Measurements from ENCODE around the gene KIF21A. TPM values are rescaled to one million over a fixed set of nuclear protein-coding genes. Genes with fewer than 3 reads are reported as not detected.
A peak's percentile ranks its signal among the peaks of the same experiment; 100 is the strongest.

KIF21A gene
- total RNA-seq, 6 experiments from 2014 or later = 18.4 to 32.9 (median 27.8) TPM

GRCh38 chr12:39344926-39345325 is 98.0 kb downstream of the KIF21A start:
- Histone ChIP-seq H3K4me3 (no peak overlapping the region), H3K27me3 (no peaks in the 10 kb centered on the region), H3K36me3 (no peaks in the 10 kb centered on the region), H3K9me3 (no peaks in the 10 kb centered on the region), H3K4me1 (peaks cover 0 to 19% (median 0%) of the 10 kb centered on the region in 4 donors), H3K27ac (no peak overlapping the region)
- WGBS (ENCODE audit: insufficient coverage, low coverage, low lambda C conversion rate, missing lambda C conversion rate) = 85% methylated on average over 2 of the region's 2 CpGs
- ATAC-seq (no peak), DNase-seq (no peak)
- intact Hi-C loops (cut with DNase I) = no loop called here
- TF ChIP-seq, protein P1, sequence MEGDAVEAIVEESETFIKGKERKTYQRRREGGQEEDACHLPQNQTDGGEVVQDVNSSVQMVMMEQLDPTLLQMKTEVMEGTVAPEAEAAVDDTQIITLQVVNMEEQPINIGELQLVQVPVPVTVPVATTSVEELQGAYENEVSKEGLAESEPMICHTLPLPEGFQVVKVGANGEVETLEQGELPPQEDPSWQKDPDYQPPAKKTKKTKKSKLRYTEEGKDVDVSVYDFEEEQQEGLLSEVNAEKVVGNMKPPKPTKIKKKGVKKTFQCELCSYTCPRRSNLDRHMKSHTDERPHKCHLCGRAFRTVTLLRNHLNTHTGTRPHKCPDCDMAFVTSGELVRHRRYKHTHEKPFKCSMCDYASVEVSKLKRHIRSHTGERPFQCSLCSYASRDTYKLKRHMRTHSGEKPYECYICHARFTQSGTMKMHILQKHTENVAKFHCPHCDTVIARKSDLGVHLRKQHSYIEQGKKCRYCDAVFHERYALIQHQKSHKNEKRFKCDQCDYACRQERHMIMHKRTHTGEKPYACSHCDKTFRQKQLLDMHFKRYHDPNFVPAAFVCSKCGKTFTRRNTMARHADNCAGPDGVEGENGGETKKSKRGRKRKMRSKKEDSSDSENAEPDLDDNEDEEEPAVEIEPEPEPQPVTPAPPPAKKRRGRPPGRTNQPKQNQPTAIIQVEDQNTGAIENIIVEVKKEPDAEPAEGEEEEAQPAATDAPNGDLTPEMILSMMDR (IDR thresholded peaks at IDR 0.05) = no peak
- no peak for TF ChIP-seq POLR2A (IDR thresholded peaks at IDR 0.05)

GRCh38 chr12:39343665-39344064 is 99.3 kb downstream of the KIF21A start:
- intact Hi-C loops (cut with DNase I) = no loop called here
- WGBS (ENCODE audit: insufficient coverage, low coverage, low lambda C conversion rate, missing lambda C conversion rate) = 73% methylated on average over 4 of the region's 4 CpGs
- H3K9me3 ChIP-seq = no peaks in the 10 kb centered on the region
- no peaks in the 10 kb centered on the region for H3K36me3 ChIP-seq
- H3K27me3 ChIP-seq = no peaks in the 10 kb centered on the region
- DNase-seq (no peak), ATAC-seq (peak in 3 of 4 donors; percentile 30 to 59 (median 50))
- no peak overlapping the region for H3K27ac ChIP-seq
- no peak overlapping the region for H3K4me3 ChIP-seq
- TF ChIP-seq, protein P1 (IDR thresholded peaks at IDR 0.05) = no peak
- TF ChIP-seq POLR2A (IDR thresholded peaks at IDR 0.05) = no peak
- H3K4me1 ChIP-seq = peaks cover 0 to 10% (median 0%) of the 10 kb centered on the region in 4 donors

GRCh38 chr12:39341761-39342160 is 101.2 kb downstream of the KIF21A start:
- H3K4me3 ChIP-seq = no peak overlapping the region
- 100% methylated on average over 1 of the region's 1 CpG for WGBS (ENCODE audit: insufficient coverage, low coverage, low lambda C conversion rate, missing lambda C conversion rate)
- intact Hi-C loops (cut with DNase I) = no loop called here
- H3K27ac ChIP-seq = peak overlapping the region in 1 of 3 donors; percentile 15
- peaks cover 0 to 10% (median 0%) of the 10 kb centered on the region in 4 donors for H3K4me1 ChIP-seq
- ATAC-seq (no peak), DNase-seq (no peak)
- H3K9me3 ChIP-seq = no peaks in the 10 kb centered on the region
- H3K36me3 ChIP-seq = peaks cover 0 to 2% (median 0%) of the 10 kb centered on the region in 4 donors
- no peaks in the 10 kb centered on the region for H3K27me3 ChIP-seq
- TF ChIP-seq, protein P1 (IDR thresholded peaks at IDR 0.05) = no peak
- TF ChIP-seq POLR2A (IDR thresholded peaks at IDR 0.05) = no peak

DNA sequence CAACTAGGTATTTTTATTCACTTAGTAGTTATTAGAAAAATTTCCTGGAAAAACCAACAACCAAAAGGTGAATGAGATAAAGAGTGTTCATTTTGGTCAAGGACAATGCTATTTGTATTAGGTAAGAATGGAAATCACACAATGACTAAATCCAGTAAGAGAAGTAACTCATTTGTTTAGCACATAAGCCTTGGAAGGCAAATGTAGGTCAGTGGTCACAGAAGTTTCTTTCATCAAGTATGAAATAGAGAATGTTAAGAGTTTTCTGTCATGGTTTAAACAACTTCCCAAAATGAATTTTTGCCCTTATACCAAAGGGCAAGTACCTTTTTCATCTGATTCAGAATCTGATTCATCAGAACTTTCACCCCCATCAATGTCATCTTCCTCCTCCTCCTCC is 101.7 kb downstream of the KIF21A start:
- TF ChIP-seq, protein P1 (IDR thresholded peaks at IDR 0.05) = no peak
- TF ChIP-seq POLR2A (IDR thresholded peaks at IDR 0.05) = no peak
- ATAC-seq (peak in 3 of 4 donors; percentile 63 to 89 (median 77)), DNase-seq (no peak)
- H3K9me3 ChIP-seq = no peaks in the 10 kb centered on the region
- no peak overlapping the region for H3K4me3 ChIP-seq
- H3K27me3 ChIP-seq = no peaks in the 10 kb centered on the region
- peaks cover 0 to 2% (median 0%) of the 10 kb centered on the region in 4 donors for H3K36me3 ChIP-seq
- H3K4me1 ChIP-seq = peaks cover 0 to 10% (median 0%) of the 10 kb centered on the region in 4 donors
- H3K27ac ChIP-seq = peak overlapping the region in 2 of 3 donors; percentile 15 to 29
- intact Hi-C loops (cut with DNase I) = no loop called here
